ENCODE measurements around the gene RFPL4AL1. TPM values are rescaled to one million over a fixed set of nuclear protein-coding genes. Genes with fewer than 3 reads are reported as not detected.

RFPL4AL1 gene
- total RNA-seq, 2 donors from 2014 or later: not detected

GRCh38 chr19:55813906-55814305, 45.0 kb downstream of the RFPL4AL1 start:
- no peak for DNase-seq
- Histone ChIP-seq H3K27me3 (ENCODE audit: control insufficient read depth, insufficient read depth, low read length, poor library complexity, severe bottlenecking) (no peaks in the 10 kb centered on the region), H3K9ac (ENCODE audit: extremely low read depth, low read length, poor library complexity, severe bottlenecking) (no peak overlapping the region), H3K4me3 (ENCODE audit: low read length) (no peak overlapping the region), H3K9me3 (ENCODE audit: control insufficient read depth, low read length) (peaks cover 85% of the 10 kb centered on the region), H3K4me1 (ENCODE audit: control insufficient read depth, insufficient read depth, low read length) (no peaks in the 10 kb centered on the region), H3K36me3 (ENCODE audit: control insufficient read depth, insufficient read depth, low read length) (no peaks in the 10 kb centered on the region), H3K27ac (ENCODE audit: low read depth, low read length) (no peak overlapping the region)
- no peaks in the 10 kb centered on the region for H3K27me3 Mint-ChIP-seq (ENCODE audit: insufficient read depth)
- H3K4me3 Mint-ChIP-seq: no peak overlapping the region
- no peak for TF ChIP-seq CTCF (conservative IDR thresholded peaks at IDR 0.05)
- no peak overlapping the region for H3K27ac Mint-ChIP-seq
- H3K9me3 Mint-ChIP-seq: peaks cover 98% of the 10 kb centered on the region
- WGBS, 2 experiments (ENCODE audit: insufficient coverage in 1 of 2, insufficient read length in 1 of 2): 77% methylated on average over 5 of the region's 5 CpGs; no CpG with 5 or more reads in 1 of the 2 experiments
- H3K36me3 Mint-ChIP-seq (ENCODE audit: low read depth): no peaks in the 10 kb centered on the region
- no peaks in the 10 kb centered on the region for H3K4me1 Mint-ChIP-seq

- H3K9ac ChIP-seq (ENCODE audit: extremely low read depth, low read length, poor library complexity, severe bottlenecking): no peak overlapping the region
- DNase-seq: no peak
- no peak overlapping the region for H3K4me3 ChIP-seq (ENCODE audit: low read length)
- peaks cover 65% of the 10 kb centered on the region for H3K9me3 ChIP-seq (ENCODE audit: control insufficient read depth, low read length)
- no peak overlapping the region for H3K27ac ChIP-seq (ENCODE audit: low read depth, low read length)
- WGBS, 2 experiments (ENCODE audit: insufficient coverage in 1 of 2, insufficient read length in 1 of 2): 67 to 70% methylated on average over 3 of the region's 3 CpGs
- Mint-ChIP-seq H3K36me3 (ENCODE audit: low read depth) (no peaks in the 10 kb centered on the region), H3K27me3 (ENCODE audit: insufficient read depth) (no peaks in the 10 kb centered on the region), H3K9me3 (peaks cover 72% of the 10 kb centered on the region), H3K4me1 (no peaks in the 10 kb centered on the region), H3K27ac (no peak overlapping the region), H3K4me3 (no peak overlapping the region)
- H3K4me1 ChIP-seq (ENCODE audit: control insufficient read depth, insufficient read depth, low read length): no peaks in the 10 kb centered on the region
- H3K27me3 ChIP-seq (ENCODE audit: control insufficient read depth, insufficient read depth, low read length, poor library complexity, severe bottlenecking): no peaks in the 10 kb centered on the region
- H3K36me3 ChIP-seq (ENCODE audit: control insufficient read depth, insufficient read depth, low read length): no peaks in the 10 kb centered on the region
- TF ChIP-seq CTCF (conservative IDR thresholded peaks at IDR 0.05): no peak
Observed at GRCh38 chr19:55820037-55820436, 51.1 kb downstream of the RFPL4AL1 start.

Other genes starting within 250 kb of the RFPL4AL1 start
- gene SBK2, start 232.0 kb upstream of the RFPL4AL1 start, total RNA-seq: 1 to 10 TPM; 3.3 to 6.6 TPM
- 1 to 10 TPM in 1 of 2 donors, under 1 TPM in 1; 0.48 to 1.4 TPM for gene SBK3, start 223.6 kb upstream of the RFPL4AL1 start, total RNA-seq
- gene ZNF579, start 188.3 kb upstream of the RFPL4AL1 start, total RNA-seq: 10 to 100 TPM; 27.5 to 30.7 TPM
- 10 to 100 TPM; 19.7 to 21.1 TPM for gene FIZ1, start 169.6 kb upstream of the RFPL4AL1 start, total RNA-seq
- 1 to 10 TPM; 5.0 to 5.8 TPM for gene ZNF524, start 168.8 kb upstream of the RFPL4AL1 start, total RNA-seq
- gene ZNF865, start 163.5 kb upstream of the RFPL4AL1 start, total RNA-seq: 10 to 100 TPM; 14.5 to 14.9 TPM
- 10 to 100 TPM in 1 of 2 donors, 1 to 10 TPM in 1; 7.2 to 10.7 TPM for gene ZNF784, start 144.6 kb upstream of the RFPL4AL1 start, total RNA-seq
- 10 to 100 TPM; 27.3 to 38.6 TPM for gene ZNF580, start 128.1 kb upstream of the RFPL4AL1 start, total RNA-seq
- gene ZNF581, start 125.5 kb upstream of the RFPL4AL1 start, total RNA-seq: 10 to 100 TPM; 47.2 to 48.7 TPM
- gene CCDC106, start 120.9 kb upstream of the RFPL4AL1 start, total RNA-seq: 10 to 100 TPM; 18.0 to 24.9 TPM
- gene U2AF2, start 114.1 kb upstream of the RFPL4AL1 start, total RNA-seq: 100 to 1,000 TPM; 264 to 293 TPM
- 100 to 1,000 TPM; 148 to 149 TPM for gene EPN1, start 93.9 kb upstream of the RFPL4AL1 start, total RNA-seq
- not detected for gene NLRP9, start 30.7 kb upstream of the RFPL4AL1 start, total RNA-seq
- not detected for gene RFPL4A, start 10.0 kb upstream of the RFPL4AL1 start, total RNA-seq
- gene NLRP11, start 62.9 kb downstream of the RFPL4AL1 start, total RNA-seq: not detected
- gene NLRP4, start 67.4 kb downstream of the RFPL4AL1 start, total RNA-seq: not detected
- not detected for gene NLRP13, start 163.2 kb downstream of the RFPL4AL1 start, total RNA-seq
- not detected for gene NLRP8, start 178.7 kb downstream of the RFPL4AL1 start, total RNA-seq
- gene NLRP5, start 217.7 kb downstream of the RFPL4AL1 start, total RNA-seq: not detected

Measured in endodermal cell (in vitro differentiated cells).